CD4-positive, alpha-beta T cell treated with Interleukin-17A for 1 hour (primary cell): Measurements from ENCODE around the gene RS1.

ENCODE experiments used
- DNase-seq: peaks from one replicate; pipeline ENCODE4 v3.0.0-alpha.2; 2020

Gene RS1

GRCh38 chrX:18668071-18668835 lies 3.7 kb downstream of the RS1 start:
- no peak for DNase-seq

- DNase-seq: no peak
Measured at GRCh38 chrX:18666614-18667013, 5.3 kb downstream of the RS1 start.

- DNase-seq: no peak
Measured at GRCh38 chrX:18664947-18665346, 7.0 kb downstream of the RS1 start.

- no peak for DNase-seq
Measured at GRCh38 chrX:18661273-18661672, 10.6 kb downstream of the RS1 start.

GRCh38 chrX:18654875-18655836 lies 16.8 kb downstream of the RS1 start:
- no peak for DNase-seq

- DNase-seq: no peak
Measured at GRCh38 chrX:18652636-18653035, 19.3 kb downstream of the RS1 start.

- no peak for DNase-seq
Measured at GRCh38 chrX:18650662-18651061, 21.2 kb downstream of the RS1 start.

GRCh38 chrX:18649498-18649951 lies 22.4 kb downstream of the RS1 start:
- no peak for DNase-seq

GRCh38 chrX:18647621-18648020 lies 24.3 kb downstream of the RS1 start:
- DNase-seq: no peak

- no peak for DNase-seq
Measured at GRCh38 chrX:18643853-18644252, 28.1 kb downstream of the RS1 start.

- no peak for DNase-seq
Measured at GRCh38 chrX:18643243-18643642, 28.7 kb downstream of the RS1 start.

GRCh38 chrX:18640686-18641085 lies 31.2 kb downstream of the RS1 start:
- DNase-seq: no peak

- no peak for DNase-seq
Measured at GRCh38 chrX:18639280-18639679, 32.6 kb downstream of the RS1 start.

- no peak for DNase-seq
Measured at GRCh38 chrX:18638398-18638797, 33.5 kb downstream of the RS1 start.

- no peak for DNase-seq
Measured at GRCh38 chrX:18630934-18631333, 41.0 kb downstream of the RS1 start.

GRCh38 chrX:18624599-18624998 lies 47.3 kb downstream of the RS1 start:
- DNase-seq: no peak

GRCh38 chrX:18620349-18620748 lies 51.6 kb downstream of the RS1 start:
- DNase-seq: no peak

- DNase-seq: no peak
Measured at GRCh38 chrX:18619288-18619687, 52.6 kb downstream of the RS1 start.

GRCh38 chrX:18617407-18617750 lies 54.5 kb downstream of the RS1 start:
- DNase-seq: no peak

GRCh38 chrX:18616688-18617406 lies 55.1 kb downstream of the RS1 start:
- DNase-seq: no peak

- no peak for DNase-seq
Measured at GRCh38 chrX:18613930-18614639, 57.8 kb downstream of the RS1 start.

GRCh38 chrX:18607966-18608365 lies 63.9 kb downstream of the RS1 start:
- no peak for DNase-seq

- no peak for DNase-seq
Measured at GRCh38 chrX:18598413-18598812, 73.5 kb downstream of the RS1 start.
